ENCODE measurements around the gene ADCY6.

GRCh38 chr12:48758186-48758585, 30.7 kb downstream of the ADCY6 start:
- TF ChIP-seq POLR2AphosphoS5 (IDR thresholded peaks at IDR 0.05; ENCODE audit: low read depth, low read length) (no peak), SIN3A (IDR thresholded peaks at IDR 0.05; ENCODE audit: borderline replicate concordance, insufficient read depth, low read depth, low read length) (no peak), TCF7L2 (IDR thresholded peaks at IDR 0.05; ENCODE audit: low read depth, low read length) (no peak)
- TF ChIP-seq, protein P1, sequence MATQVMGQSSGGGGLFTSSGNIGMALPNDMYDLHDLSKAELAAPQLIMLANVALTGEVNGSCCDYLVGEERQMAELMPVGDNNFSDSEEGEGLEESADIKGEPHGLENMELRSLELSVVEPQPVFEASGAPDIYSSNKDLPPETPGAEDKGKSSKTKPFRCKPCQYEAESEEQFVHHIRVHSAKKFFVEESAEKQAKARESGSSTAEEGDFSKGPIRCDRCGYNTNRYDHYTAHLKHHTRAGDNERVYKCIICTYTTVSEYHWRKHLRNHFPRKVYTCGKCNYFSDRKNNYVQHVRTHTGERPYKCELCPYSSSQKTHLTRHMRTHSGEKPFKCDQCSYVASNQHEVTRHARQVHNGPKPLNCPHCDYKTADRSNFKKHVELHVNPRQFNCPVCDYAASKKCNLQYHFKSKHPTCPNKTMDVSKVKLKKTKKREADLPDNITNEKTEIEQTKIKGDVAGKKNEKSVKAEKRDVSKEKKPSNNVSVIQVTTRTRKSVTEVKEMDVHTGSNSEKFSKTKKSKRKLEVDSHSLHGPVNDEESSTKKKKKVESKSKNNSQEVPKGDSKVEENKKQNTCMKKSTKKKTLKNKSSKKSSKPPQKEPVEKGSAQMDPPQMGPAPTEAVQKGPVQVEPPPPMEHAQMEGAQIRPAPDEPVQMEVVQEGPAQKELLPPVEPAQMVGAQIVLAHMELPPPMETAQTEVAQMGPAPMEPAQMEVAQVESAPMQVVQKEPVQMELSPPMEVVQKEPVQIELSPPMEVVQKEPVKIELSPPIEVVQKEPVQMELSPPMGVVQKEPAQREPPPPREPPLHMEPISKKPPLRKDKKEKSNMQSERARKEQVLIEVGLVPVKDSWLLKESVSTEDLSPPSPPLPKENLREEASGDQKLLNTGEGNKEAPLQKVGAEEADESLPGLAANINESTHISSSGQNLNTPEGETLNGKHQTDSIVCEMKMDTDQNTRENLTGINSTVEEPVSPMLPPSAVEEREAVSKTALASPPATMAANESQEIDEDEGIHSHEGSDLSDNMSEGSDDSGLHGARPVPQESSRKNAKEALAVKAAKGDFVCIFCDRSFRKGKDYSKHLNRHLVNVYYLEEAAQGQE (IDR thresholded peaks at IDR 0.05; ENCODE audit: insufficient read depth in 1 of 2, low read depth in 2 of 2, low read length in 1 of 2) = no peak
- TF ChIP-seq, protein P2, sequence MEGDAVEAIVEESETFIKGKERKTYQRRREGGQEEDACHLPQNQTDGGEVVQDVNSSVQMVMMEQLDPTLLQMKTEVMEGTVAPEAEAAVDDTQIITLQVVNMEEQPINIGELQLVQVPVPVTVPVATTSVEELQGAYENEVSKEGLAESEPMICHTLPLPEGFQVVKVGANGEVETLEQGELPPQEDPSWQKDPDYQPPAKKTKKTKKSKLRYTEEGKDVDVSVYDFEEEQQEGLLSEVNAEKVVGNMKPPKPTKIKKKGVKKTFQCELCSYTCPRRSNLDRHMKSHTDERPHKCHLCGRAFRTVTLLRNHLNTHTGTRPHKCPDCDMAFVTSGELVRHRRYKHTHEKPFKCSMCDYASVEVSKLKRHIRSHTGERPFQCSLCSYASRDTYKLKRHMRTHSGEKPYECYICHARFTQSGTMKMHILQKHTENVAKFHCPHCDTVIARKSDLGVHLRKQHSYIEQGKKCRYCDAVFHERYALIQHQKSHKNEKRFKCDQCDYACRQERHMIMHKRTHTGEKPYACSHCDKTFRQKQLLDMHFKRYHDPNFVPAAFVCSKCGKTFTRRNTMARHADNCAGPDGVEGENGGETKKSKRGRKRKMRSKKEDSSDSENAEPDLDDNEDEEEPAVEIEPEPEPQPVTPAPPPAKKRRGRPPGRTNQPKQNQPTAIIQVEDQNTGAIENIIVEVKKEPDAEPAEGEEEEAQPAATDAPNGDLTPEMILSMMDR (IDR thresholded peaks at IDR 0.05) = no peak
